Measurements from ENCODE around the gene EEIG1.

The EEIG1 gene

DNA sequence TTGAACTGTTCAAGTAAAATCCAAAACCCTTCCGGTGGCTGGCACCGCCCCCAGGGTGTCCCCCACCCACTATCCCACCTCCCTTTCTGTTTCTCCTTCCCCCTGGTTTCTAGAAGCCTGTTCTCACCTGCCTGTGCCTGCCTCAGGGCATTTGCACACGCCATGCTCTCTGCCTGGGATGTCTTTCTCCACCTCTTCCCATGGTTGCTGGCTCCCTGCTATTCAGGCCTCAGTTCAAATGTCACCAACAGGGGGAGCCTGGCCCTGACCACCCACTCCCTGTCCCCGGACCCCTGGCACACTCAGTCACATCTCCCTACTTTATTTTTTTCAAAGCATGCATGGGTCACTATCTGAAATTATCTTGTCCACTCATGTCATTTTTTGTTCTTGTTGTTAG lies 39.9 kb upstream of the EEIG1 start:
- Histone ChIP-seq H3K36me3 (ENCODE audit: insufficient read depth) (no peaks in the 10 kb centered on the region), H3K27me3 (ENCODE audit: insufficient read depth, low read depth) (no peaks in the 10 kb centered on the region), H3K4me1 (ENCODE audit: low read depth, poor library complexity, severe bottlenecking) (no peaks in the 10 kb centered on the region), H3K79me2 (ENCODE audit: insufficient read depth, low read depth) (no peaks in the 10 kb centered on the region), H2AFZ (ENCODE audit: low read depth) (no peak overlapping the region), H4K20me1 (ENCODE audit: insufficient read depth) (no peaks in the 10 kb centered on the region), H3K4me2 (no peak overlapping the region), H3K9ac (no peak overlapping the region), H3K27ac (no peak overlapping the region), H3K4me3 (IDR thresholded peaks at IDR 0.05; ENCODE audit: insufficient read depth, low read depth, low read length) (no peak overlapping the region)
- TF ChIP-seq, protein P1, sequence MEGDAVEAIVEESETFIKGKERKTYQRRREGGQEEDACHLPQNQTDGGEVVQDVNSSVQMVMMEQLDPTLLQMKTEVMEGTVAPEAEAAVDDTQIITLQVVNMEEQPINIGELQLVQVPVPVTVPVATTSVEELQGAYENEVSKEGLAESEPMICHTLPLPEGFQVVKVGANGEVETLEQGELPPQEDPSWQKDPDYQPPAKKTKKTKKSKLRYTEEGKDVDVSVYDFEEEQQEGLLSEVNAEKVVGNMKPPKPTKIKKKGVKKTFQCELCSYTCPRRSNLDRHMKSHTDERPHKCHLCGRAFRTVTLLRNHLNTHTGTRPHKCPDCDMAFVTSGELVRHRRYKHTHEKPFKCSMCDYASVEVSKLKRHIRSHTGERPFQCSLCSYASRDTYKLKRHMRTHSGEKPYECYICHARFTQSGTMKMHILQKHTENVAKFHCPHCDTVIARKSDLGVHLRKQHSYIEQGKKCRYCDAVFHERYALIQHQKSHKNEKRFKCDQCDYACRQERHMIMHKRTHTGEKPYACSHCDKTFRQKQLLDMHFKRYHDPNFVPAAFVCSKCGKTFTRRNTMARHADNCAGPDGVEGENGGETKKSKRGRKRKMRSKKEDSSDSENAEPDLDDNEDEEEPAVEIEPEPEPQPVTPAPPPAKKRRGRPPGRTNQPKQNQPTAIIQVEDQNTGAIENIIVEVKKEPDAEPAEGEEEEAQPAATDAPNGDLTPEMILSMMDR (conservative IDR thresholded peaks at IDR 0.05; ENCODE audit: low read depth, low read length) = peak; percentile 50; the same call in 1 of the 2 replicates

DNA sequence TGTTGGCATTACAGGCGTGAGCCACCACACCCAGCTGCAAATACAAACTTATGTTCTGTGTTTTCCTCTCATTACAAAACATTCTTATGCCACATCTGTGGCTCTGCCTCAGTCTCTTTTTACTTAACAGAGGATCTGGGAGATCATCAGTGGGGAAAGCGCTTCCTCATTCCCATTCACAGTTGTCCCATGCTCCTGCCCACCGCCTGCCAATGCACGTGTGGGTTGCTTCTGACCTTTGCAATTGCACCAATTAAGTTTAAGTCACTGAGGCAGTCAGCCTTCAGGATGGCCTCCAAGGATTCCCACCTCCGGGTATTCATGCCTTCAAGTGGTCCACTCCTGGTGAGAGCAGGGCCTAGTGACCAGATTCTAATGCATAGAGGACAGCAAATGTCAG lies 34.9 kb upstream of the EEIG1 start:
- TF ChIP-seq, protein P1 (conservative IDR thresholded peaks at IDR 0.05; ENCODE audit: low read depth, low read length) = no peak
- Histone ChIP-seq H4K20me1 (ENCODE audit: insufficient read depth) (no peaks in the 10 kb centered on the region), H3K4me2 (no peak overlapping the region), H3K79me2 (ENCODE audit: insufficient read depth, low read depth) (no peaks in the 10 kb centered on the region), H3K36me3 (ENCODE audit: insufficient read depth) (no peaks in the 10 kb centered on the region), H3K27me3 (ENCODE audit: insufficient read depth, low read depth) (no peaks in the 10 kb centered on the region), H3K9ac (no peak overlapping the region), H3K27ac (no peak overlapping the region), H2AFZ (ENCODE audit: low read depth) (no peak overlapping the region), H3K4me1 (ENCODE audit: low read depth, poor library complexity, severe bottlenecking) (no peaks in the 10 kb centered on the region), H3K4me3 (IDR thresholded peaks at IDR 0.05; ENCODE audit: insufficient read depth, low read depth, low read length) (no peak overlapping the region)

GRCh38 chr9:128011071-128011817 lies 30.5 kb upstream of the EEIG1 start:
- Histone ChIP-seq H3K79me2 (ENCODE audit: insufficient read depth, low read depth) (no peaks in the 10 kb centered on the region), H3K27me3 (ENCODE audit: insufficient read depth, low read depth) (no peaks in the 10 kb centered on the region), H2AFZ (ENCODE audit: low read depth) (no peak overlapping the region), H3K4me1 (ENCODE audit: low read depth, poor library complexity, severe bottlenecking) (no peaks in the 10 kb centered on the region), H3K4me2 (no peak overlapping the region), H4K20me1 (ENCODE audit: insufficient read depth) (no peaks in the 10 kb centered on the region), H3K36me3 (ENCODE audit: insufficient read depth) (no peaks in the 10 kb centered on the region), H3K27ac (no peak overlapping the region), H3K4me3 (IDR thresholded peaks at IDR 0.05; ENCODE audit: insufficient read depth, low read depth, low read length) (no peak overlapping the region), H3K9ac (no peak overlapping the region)
- TF ChIP-seq, protein P1 (conservative IDR thresholded peaks at IDR 0.05; ENCODE audit: low read depth, low read length) = no peak

DNA sequence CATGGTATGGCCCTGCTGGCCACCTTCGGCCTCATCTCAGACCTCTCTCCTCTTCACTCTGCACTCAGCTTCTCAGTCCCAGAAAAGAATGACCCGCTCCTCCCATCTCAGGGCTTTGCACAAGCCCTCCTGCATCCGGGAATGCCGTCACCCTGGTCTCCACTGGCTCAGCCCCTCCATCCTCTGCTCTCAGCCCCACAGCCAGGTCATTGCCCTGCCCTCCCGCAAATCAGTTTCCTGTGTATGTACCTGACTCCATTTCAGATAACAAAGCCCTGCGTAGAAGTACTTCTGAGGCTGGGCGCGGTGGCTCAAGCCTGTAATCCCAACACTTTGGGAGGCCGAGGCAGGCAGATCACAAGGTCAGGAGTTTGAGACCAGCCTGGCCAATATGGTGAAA lies 28.9 kb upstream of the EEIG1 start:
- no peaks in the 10 kb centered on the region for H4K20me1 ChIP-seq (ENCODE audit: insufficient read depth)
- no peak overlapping the region for H3K9ac ChIP-seq
- no peaks in the 10 kb centered on the region for H3K79me2 ChIP-seq (ENCODE audit: insufficient read depth, low read depth)
- H3K36me3 ChIP-seq (ENCODE audit: insufficient read depth) = no peaks in the 10 kb centered on the region
- no peak overlapping the region for H3K27ac ChIP-seq
- no peaks in the 10 kb centered on the region for H3K27me3 ChIP-seq (ENCODE audit: insufficient read depth, low read depth)
- TF ChIP-seq, protein P1 (conservative IDR thresholded peaks at IDR 0.05; ENCODE audit: low read depth, low read length) = no peak
- no peak overlapping the region for H3K4me3 ChIP-seq (IDR thresholded peaks at IDR 0.05; ENCODE audit: insufficient read depth, low read depth, low read length)
- no peaks in the 10 kb centered on the region for H3K4me1 ChIP-seq (ENCODE audit: low read depth, poor library complexity, severe bottlenecking)
- H2AFZ ChIP-seq (ENCODE audit: low read depth) = no peak overlapping the region
- H3K4me2 ChIP-seq = no peak overlapping the region
